ENCODE results near the gene SEMA3C.

Gene SEMA3C

DNA sequence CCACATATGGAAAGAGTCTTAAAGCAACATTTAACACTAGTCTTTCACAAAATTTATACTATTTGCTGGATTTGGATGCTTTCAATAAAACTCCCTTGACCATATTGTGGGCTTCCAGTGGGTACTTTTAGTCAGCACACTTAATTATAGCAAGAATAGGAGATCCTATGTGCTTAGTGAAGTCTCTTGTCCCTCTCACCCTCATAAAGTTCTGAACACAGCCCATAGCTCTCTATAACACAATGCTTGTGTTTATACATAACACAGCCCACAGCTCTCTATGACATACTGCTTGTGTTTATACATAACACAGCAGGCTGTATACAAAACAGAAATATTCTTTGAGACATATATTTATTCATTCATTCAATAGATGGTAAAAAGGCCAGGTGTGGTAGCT, 79.0 kb downstream of the SEMA3C start:
- TF ChIP-seq EZH2phosphoT487 (IDR thresholded peaks at IDR 0.05; ENCODE audit: borderline replicate concordance) = no peak
- TF ChIP-seq CTCF (conservative IDR thresholded peaks at IDR 0.05; ENCODE audit: low read length) = no peak
- Histone ChIP-seq H3K36me3 (ENCODE audit: insufficient read depth, low read length) (no peaks in the 10 kb centered on the region), H3K9me2 (replicated peaks; ENCODE audit: low read depth, low read length) (no peaks in the 10 kb centered on the region), H3K9me3 (ENCODE audit: insufficient read depth, low read depth, low read length) (no peaks in the 10 kb centered on the region), H3K79me2 (ENCODE audit: insufficient read depth, low read length) (no peaks in the 10 kb centered on the region), H3K9ac (ENCODE audit: low read depth, low read length, poor library complexity, severe bottlenecking) (no peak overlapping the region), H3K27me3 (ENCODE audit: insufficient read depth, low read length, poor library complexity, severe bottlenecking) (no peaks in the 10 kb centered on the region), H3K4me2 (ENCODE audit: low read depth, low read length, poor library complexity, severe bottlenecking) (no peak overlapping the region), H4K20me1 (ENCODE audit: insufficient read depth, low read length, poor library complexity, severe bottlenecking) (no peaks in the 10 kb centered on the region), H2AFZ (ENCODE audit: low read length) (no peak overlapping the region), H3F3A (ENCODE audit: low read depth) (no peaks in the 10 kb centered on the region), H3K4me3 (ENCODE audit: low read length, poor library complexity, severe bottlenecking) (no peak overlapping the region), H3K4me1 (ENCODE audit: insufficient read depth, low read length, poor library complexity, severe bottlenecking) (no peaks in the 10 kb centered on the region)

- Histone ChIP-seq H3K27me3 (ENCODE audit: insufficient read depth, low read length, poor library complexity, severe bottlenecking) (no peaks in the 10 kb centered on the region), H3F3A (ENCODE audit: low read depth) (no peaks in the 10 kb centered on the region), H2AFZ (ENCODE audit: low read length) (no peak overlapping the region)
Measured at GRCh38 chr7:80838643-80839042, 80.2 kb downstream of the SEMA3C start.

GRCh38 chr7:80837345-80837744, 81.5 kb downstream of the SEMA3C start:
- Histone ChIP-seq H3K9ac (ENCODE audit: low read depth, low read length, poor library complexity, severe bottlenecking) (no peak overlapping the region), H3K9me3 (ENCODE audit: insufficient read depth, low read depth, low read length) (no peaks in the 10 kb centered on the region), H3K4me1 (ENCODE audit: insufficient read depth, low read length, poor library complexity, severe bottlenecking) (no peaks in the 10 kb centered on the region), H3F3A (ENCODE audit: low read depth) (no peaks in the 10 kb centered on the region), H3K36me3 (ENCODE audit: insufficient read depth, low read length) (no peaks in the 10 kb centered on the region), H3K4me3 (ENCODE audit: low read length, poor library complexity, severe bottlenecking) (no peak overlapping the region), H3K27me3 (ENCODE audit: insufficient read depth, low read length, poor library complexity, severe bottlenecking) (no peaks in the 10 kb centered on the region), H3K79me2 (ENCODE audit: insufficient read depth, low read length) (no peaks in the 10 kb centered on the region), H2AFZ (ENCODE audit: low read length) (no peak overlapping the region), H4K20me1 (ENCODE audit: insufficient read depth, low read length, poor library complexity, severe bottlenecking) (no peaks in the 10 kb centered on the region), H3K9me2 (replicated peaks; ENCODE audit: low read depth, low read length) (no peaks in the 10 kb centered on the region), H3K4me2 (ENCODE audit: low read depth, low read length, poor library complexity, severe bottlenecking) (no peak overlapping the region)
- TF ChIP-seq EZH2phosphoT487 (IDR thresholded peaks at IDR 0.05; ENCODE audit: borderline replicate concordance) (no peak), CTCF (conservative IDR thresholded peaks at IDR 0.05; ENCODE audit: low read length) (no peak)

More at GRCh38 chr7:80838643-80839042, 80.2 kb downstream of the SEMA3C start:
- Histone ChIP-seq H3K79me2 (ENCODE audit: insufficient read depth, low read length) (no peaks in the 10 kb centered on the region), H3K9me3 (ENCODE audit: insufficient read depth, low read depth, low read length) (no peaks in the 10 kb centered on the region), H3K36me3 (ENCODE audit: insufficient read depth, low read length) (no peaks in the 10 kb centered on the region), H3K4me1 (ENCODE audit: insufficient read depth, low read length, poor library complexity, severe bottlenecking) (no peaks in the 10 kb centered on the region), H3K9me2 (replicated peaks; ENCODE audit: low read depth, low read length) (no peaks in the 10 kb centered on the region), H4K20me1 (ENCODE audit: insufficient read depth, low read length, poor library complexity, severe bottlenecking) (no peaks in the 10 kb centered on the region), H3K9ac (ENCODE audit: low read depth, low read length, poor library complexity, severe bottlenecking) (no peak overlapping the region), H3K4me3 (ENCODE audit: low read length, poor library complexity, severe bottlenecking) (no peak overlapping the region), H3K4me2 (ENCODE audit: low read depth, low read length, poor library complexity, severe bottlenecking) (no peak overlapping the region)
- no peak for TF ChIP-seq CTCF (conservative IDR thresholded peaks at IDR 0.05; ENCODE audit: low read length)
- no peak for TF ChIP-seq EZH2phosphoT487 (IDR thresholded peaks at IDR 0.05; ENCODE audit: borderline replicate concordance)

Measured in Loucy (cell line).